ENCODE data around the gene UGT3A2.
"Not testable (repeated sequence)": the region's sequence is repeated elsewhere in the genome, so short reads cannot be mapped to it uniquely, and the experiment has no call there.

The UGT3A2 gene

DNA sequence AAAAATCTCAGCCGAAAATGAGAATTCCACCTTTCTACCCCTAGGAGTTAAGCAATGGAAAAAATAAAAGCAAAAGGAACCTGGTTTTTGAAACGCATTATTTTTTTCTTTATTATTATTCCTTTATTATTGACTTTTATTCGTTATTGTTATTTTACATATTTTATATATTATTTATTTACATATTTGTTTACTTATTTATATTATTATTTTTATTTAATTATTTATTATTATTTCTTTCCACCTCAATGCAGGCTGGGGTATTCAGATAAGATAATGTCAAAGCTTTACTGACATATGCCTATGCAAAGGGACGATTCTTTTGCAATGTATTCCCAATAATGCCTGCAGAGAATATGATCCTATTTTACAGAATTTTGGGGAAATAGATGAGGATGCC, 16.7 kb downstream of the UGT3A2 start:
- DNase-seq, result no peak

DNA sequence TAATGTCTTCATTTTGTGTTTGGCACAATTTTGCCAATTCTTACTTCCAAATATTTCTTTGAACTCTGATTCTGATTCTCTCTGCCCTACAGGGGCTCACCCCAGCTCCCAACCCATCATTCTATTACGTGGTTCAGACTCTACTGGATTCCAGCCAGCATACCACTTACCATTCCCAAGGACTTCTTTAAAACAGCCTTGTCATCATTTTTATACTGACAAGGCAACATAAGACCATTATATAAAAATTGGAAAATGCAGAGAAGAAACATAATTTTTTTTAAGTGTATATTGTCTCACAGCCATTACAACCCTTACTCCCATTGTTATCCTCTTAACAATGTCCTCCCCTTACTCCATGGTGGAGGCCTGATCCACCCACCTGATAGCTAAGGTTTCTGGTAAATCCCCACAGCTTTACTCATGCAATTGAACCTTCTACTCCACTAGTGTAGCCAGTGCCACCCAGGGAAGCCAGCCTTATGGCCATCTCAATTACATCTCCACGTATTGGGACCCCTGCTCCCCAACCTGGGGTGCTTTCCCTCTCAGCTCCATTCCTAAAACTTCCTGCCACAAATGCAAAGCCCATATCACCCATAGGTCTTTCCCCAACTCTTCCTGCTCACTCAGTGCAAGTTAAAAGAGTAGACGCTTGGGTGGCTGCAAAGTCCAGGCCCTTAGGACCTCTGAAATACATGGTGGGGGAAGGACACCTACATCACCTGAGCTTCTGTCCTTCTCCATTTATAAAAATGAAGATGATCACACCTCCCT, 19.1 kb downstream of the UGT3A2 start:
- no peak for DNase-seq

- peak; percentile 54 for DNase-seq
Observed at GRCh38 chr5:36045895-36046294, 20.8 kb downstream of the UGT3A2 start.

- no peak for DNase-seq
Observed at GRCh38 chr5:36041537-36041845, 25.2 kb downstream of the UGT3A2 start.

- DNase-seq, result peak; percentile 5
Observed at GRCh38 chr5:36040651-36041536, 25.8 kb downstream of the UGT3A2 start.

DNA sequence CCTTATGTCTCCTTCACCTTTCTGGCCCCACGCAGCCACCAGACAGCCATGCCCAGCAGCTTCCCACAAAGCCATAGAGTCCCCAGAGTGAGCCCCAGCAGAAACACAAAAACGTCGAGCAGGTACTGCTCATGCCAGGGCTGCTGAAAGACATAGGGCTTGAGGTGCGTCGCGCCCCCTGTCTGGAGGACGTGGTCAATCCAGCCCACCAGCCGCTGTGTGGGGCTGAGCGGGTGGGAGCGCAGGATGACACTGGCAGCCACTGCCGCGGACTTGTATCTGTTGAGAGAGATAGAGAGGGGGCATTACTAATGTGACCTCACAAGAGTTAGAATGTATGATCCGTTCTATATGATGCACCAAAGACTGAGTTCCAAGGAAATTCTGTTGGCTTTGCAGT, 31.0 kb downstream of the UGT3A2 start:
- DNase-seq, result no peak

DNA sequence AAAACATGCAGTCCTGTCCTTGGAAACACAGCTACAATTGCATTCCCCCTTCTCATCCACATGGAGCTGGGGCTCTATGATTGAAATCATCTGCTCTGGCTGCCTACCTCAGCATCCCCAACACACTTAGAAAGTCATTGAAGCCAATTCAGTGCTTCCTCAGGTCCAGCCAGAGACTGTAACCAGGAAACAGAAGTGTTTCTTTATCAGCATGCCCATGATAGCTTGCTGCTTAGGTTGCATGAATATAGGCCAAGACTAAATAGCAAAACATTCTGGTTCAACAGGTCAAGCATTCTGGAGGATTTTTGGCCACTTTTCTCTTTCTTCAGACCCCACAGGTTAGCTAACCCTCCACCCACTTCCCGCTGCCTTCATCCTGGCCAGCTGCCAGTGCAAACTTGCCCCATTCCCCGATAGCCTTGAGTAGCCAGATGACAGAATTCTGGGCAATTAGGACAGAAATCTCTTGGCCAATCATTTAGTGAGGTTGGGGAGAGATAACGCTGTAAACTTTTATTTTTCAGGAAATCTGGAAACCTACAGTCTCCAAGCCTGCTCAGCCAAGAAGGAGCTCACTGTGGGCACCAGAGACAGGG, 32.0 kb downstream of the UGT3A2 start:
- DNase-seq, result not testable (repeated sequence)

DNA sequence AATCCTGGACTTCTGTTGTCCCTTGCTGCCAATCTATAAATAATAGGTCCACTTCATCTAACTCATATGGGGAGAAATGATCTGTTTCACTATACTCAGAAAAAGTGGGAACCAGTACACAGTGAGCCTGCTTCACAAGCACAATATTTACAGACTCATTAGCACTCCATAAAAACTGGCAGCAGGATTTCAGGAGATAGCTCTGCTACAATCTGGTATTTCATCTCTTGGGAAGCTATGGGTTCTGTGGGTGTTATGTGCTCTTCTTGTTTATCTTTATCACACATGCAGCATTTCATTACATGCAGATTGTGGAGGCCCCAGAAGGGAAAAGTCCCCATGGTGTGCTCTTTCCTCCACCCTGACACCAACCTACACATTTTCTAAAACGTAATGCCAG, 33.2 kb downstream of the UGT3A2 start:
- DNase-seq, result no peak

DNA sequence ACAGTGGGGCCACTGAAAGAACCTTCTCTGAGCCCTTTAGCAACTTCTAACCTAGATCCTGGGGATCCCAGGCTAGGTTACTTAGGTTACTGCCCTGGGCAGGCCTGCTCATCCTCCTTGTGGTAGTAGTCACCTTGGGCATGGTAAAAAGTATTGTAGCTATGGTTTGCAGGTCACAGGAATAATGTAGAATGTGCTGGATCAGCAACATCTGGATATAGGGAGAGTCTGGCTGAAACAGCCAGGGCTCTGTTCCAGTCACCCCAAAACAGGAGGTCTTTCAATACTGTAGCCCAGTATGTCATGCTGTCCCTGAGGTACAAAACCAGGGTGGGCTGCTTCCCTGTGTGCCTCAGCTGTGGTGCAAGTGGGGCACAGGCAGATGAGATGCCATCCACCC, 33.6 kb downstream of the UGT3A2 start:
- no peak for DNase-seq

DNA sequence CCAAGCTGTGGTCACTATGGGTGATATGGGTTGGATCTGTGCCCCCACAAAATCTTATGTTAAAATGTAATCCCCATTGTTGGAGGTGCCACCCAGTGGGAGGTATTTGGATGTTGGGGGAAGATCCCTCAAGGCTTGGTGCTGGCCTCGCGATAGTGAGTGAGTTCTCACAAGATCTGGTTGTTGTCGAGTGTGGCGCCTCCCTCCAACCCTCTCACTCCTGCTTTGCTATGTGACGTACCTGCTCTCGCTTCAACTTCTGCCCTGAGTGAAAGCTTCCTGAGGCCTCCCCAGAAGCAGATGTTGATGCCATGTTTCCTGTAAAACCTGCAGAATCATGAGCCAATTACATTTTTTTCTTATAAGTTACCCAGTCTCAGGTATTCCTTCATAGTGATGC, 35.5 kb downstream of the UGT3A2 start:
- DNase-seq, result no peak

DNA sequence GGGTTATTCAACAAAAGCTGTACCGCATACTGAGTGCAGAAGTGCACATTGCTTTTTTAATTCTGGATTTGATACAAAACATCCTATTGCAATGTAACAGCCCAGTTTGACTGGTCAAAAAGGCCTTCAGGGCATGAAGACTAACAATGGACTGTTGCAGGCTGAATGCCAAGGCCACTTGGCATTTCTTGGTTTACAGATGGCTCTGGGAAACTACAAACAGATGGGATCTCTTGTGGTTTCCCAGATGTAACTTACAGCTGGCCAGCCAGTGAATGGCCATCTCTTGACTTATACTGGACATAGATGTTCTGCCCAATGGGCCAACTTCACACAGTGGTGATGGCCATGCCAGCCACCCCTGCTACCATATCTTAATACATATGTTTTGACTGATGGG, 36.8 kb downstream of the UGT3A2 start:
- DNase-seq, result no peak

- no peak for DNase-seq
Observed at GRCh38 chr5:36028816-36029465, 37.7 kb downstream of the UGT3A2 start.

GRCh38 chr5:36027711-36028110, 39.0 kb downstream of the UGT3A2 start:
- DNase-seq, result no peak

GRCh38 chr5:36026706-36027465, 39.8 kb downstream of the UGT3A2 start:
- DNase-seq, result no peak

- DNase-seq, result not testable (repeated sequence)
Observed at GRCh38 chr5:36022246-36022645, 44.4 kb downstream of the UGT3A2 start.

GRCh38 chr5:36019584-36019983, 47.1 kb downstream of the UGT3A2 start:
- DNase-seq, result not testable (repeated sequence)

DNA sequence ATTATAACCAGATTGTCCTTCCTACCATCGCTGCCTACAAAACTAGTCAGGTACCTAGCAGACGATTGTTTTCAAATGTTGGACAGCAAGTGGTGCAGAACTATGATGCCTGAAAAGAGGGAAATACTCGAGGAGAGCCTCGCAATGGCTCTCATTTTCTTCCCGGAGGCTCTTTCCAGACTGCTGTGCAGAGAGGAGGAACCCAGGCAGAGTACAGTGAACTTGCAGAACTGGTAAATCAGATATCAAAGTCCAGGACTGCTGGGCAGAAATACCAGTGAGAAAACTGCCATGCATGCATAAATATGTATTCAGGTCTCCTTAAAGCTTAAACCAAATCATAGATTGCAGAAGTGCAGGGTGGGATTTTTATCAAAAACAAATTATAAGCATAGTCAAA, 49.1 kb downstream of the UGT3A2 start:
- DNase-seq, result peak; percentile 4

GRCh38 chr5:36017004-36017403, 49.7 kb downstream of the UGT3A2 start:
- no peak for DNase-seq

DNA sequence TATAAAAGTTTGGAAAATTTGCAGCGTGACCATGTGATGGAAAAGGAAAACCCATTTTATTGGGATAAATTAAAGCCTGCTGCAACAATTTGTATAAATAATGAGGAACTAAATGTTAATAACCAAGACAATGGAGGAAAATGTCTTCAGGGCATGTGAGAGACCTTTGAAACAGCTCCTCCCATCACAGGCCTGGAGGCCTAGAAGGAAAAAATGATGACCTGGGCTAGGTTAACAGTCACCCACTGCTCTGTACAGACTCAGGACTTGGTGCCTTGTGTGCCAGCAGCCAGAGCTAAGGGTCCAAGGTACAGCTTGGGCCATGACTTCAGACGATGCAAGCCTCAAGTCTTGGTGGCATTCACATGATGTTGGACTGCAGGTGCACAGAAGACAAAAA, 53.5 kb downstream of the UGT3A2 start:
- DNase-seq, result no peak

DNA sequence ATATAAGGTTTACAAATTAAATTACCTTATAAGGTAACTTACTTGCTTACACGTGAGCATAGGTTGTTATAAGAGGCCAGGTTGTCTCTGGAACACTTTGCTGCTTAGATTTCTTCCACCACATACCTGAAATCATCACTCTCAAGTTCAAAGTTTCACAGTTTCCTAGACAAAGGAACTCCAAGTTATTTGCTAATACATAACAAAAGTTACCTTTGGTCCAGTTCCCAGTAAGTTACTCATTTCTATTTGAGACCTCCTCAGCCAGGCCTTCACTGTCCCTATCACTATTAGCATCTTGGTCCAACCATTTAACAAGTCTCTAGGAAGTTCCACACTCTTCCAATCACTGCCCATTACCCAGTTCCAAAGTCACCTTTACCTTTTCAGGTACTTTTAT, 57.0 kb downstream of the UGT3A2 start:
- no peak for DNase-seq

GRCh38 chr5:36007366-36007765, 59.3 kb downstream of the UGT3A2 start:
- no peak for DNase-seq

- DNase-seq, result no peak
Observed at GRCh38 chr5:36006163-36006562, 60.5 kb downstream of the UGT3A2 start.

- DNase-seq, result no peak
Observed at GRCh38 chr5:36001032-36001431, 65.7 kb downstream of the UGT3A2 start.
